ENCODE data around the gene MKNK1. TPM values are rescaled to one million over a fixed set of nuclear protein-coding genes. Genes with fewer than 3 reads are reported as not detected.

The MKNK1 gene
- polyA plus RNA-seq, 1 of the 3 experiments (the other 2 are of a cell fraction): 28.2 TPM

DNA sequence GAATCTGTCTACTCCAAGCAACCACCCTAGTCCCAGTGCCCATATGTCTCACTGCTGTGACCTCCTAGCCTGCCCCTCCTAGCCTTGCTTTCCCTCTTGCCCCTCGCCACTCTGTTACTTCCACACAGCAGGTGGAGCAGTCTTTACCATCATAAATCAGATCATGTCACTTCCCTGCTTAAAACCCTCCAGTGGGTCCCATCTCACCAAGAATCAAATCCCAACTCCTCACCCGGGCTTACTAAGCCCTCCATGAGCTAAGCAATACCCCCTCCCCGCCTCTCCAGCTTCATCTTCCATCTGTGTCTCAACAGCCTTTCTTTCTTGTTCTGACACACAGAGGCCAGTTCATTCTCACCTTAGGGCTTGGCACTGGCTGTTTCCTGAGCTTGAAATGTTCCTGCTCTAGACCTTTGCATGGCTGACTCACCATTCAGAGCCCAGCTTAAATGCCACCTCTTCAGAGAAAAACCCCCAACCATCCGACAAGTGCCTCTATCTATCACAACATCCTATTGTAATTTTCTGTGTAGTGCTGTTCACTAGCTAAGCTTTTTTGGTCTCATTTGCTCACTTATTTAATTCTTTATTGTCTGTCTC is 74.9 kb downstream of the MKNK1 start:
- Histone ChIP-seq H3K4me2 (no peak overlapping the region), H3K27me3 (ENCODE audit: insufficient read depth) (no peaks in the 10 kb centered on the region; the same call in 1 of the 2 replicates), H3K4me1 (ENCODE audit: control insufficient read depth in 1 of 2, insufficient read depth in 2 of 2, low read depth in 1 of 2, low read length in 1 of 2) (no peaks in the 10 kb centered on the region; a peak in 1 of 4 replicates), H3K27ac (ENCODE audit: low read depth in 2 of 2, low read length in 1 of 2) (no peak overlapping the region), H2AFZ (ENCODE audit: low read depth) (no peak overlapping the region), H3K9ac (no peak overlapping the region), H3K4me3 (ENCODE audit: low read depth in 2 of 2, low read length in 1 of 2) (no peak overlapping the region), H3F3A (replicated peaks; ENCODE audit: insufficient read depth) (no peaks in the 10 kb centered on the region), H4K20me1 (ENCODE audit: insufficient read depth) (no peaks in the 10 kb centered on the region), H3K79me2 (ENCODE audit: insufficient read depth) (no peaks in the 10 kb centered on the region), H3K9me2 (no peaks in the 10 kb centered on the region), H3K9me3 (no peaks in the 10 kb centered on the region), H3K36me3 (replicated peaks in 1 of 2; ENCODE audit: control insufficient read depth in 1 of 2, insufficient read depth in 2 of 2, low read length in 1 of 2) (no peaks in the 10 kb centered on the region)
- TF ChIP-seq ELF1 (IDR thresholded peaks at IDR 0.05): no peak
- no peak for TF ChIP-seq TEAD4 (IDR thresholded peaks at IDR 0.05; ENCODE audit: borderline replicate concordance, insufficient read depth)
- no peak for TF ChIP-seq GATA2 (CRISPR knock-in tag; IDR thresholded peaks at IDR 0.05)
- TF ChIP-seq FOXJ3 (CRISPR knock-in tag; IDR thresholded peaks at IDR 0.05): no peak
- TF ChIP-seq EZH2phosphoT487 (IDR thresholded peaks at IDR 0.05; ENCODE audit: borderline replicate concordance, low read depth): no peak
- no peak for TF ChIP-seq NRF1 (IDR thresholded peaks at IDR 0.05; ENCODE audit: low read depth, low read length)
- TF ChIP-seq SIN3A (IDR thresholded peaks at IDR 0.05; ENCODE audit: borderline replicate concordance, low read depth, low read length): no peak
- no peak for TF ChIP-seq POLR2AphosphoS5 (IDR thresholded peaks at IDR 0.05; ENCODE audit: low read depth, low read length)
- TF ChIP-seq SMC3 (IDR thresholded peaks at IDR 0.05; ENCODE audit: low read depth, low read length): no peak
- no peak for TF ChIP-seq FOXM1 (IDR thresholded peaks at IDR 0.05; ENCODE audit: low read depth)
- no peak for TF ChIP-seq MEF2A (IDR thresholded peaks at IDR 0.05; ENCODE audit: borderline replicate concordance, low read depth)
- DNase-seq: no peak
- ChIA-PET CTCF (interaction anchor here (0.7 to 17.9 kb wide), 36 partner anchors 9 to 664 kb away, joined by 3 to 496 read pairs (median 5); partner anchors contain the start of genes DMBX1 and MKNK1), POLR2A (no interaction called here)
- WGBS (ENCODE audit: low lambda C conversion rate): 47% methylated on average over 4 of the region's 4 CpGs

GRCh38 chr1:46528297-46528955 is 75.6 kb downstream of the MKNK1 start:
- WGBS (ENCODE audit: low lambda C conversion rate): 58% methylated on average over 10 of the region's 11 CpGs
- H3K27me3 ChIP-seq (ENCODE audit: insufficient read depth): no peaks in the 10 kb centered on the region; the same call in 1 of the 2 replicates
- no peak overlapping the region for H3K9ac ChIP-seq
- no peak for DNase-seq
- H3K36me3 ChIP-seq (replicated peaks in 1 of 2; ENCODE audit: control insufficient read depth in 1 of 2, insufficient read depth in 2 of 2, low read length in 1 of 2): no peaks in the 10 kb centered on the region
- H3K4me1 ChIP-seq (ENCODE audit: control insufficient read depth in 1 of 2, insufficient read depth in 2 of 2, low read depth in 1 of 2, low read length in 1 of 2): no peaks in the 10 kb centered on the region; a peak in 1 of 4 replicates
- no peaks in the 10 kb centered on the region for H3K9me3 ChIP-seq
- no peak overlapping the region for H2AFZ ChIP-seq (ENCODE audit: low read depth)
- no peak overlapping the region for H3K4me2 ChIP-seq
- ChIA-PET CTCF (interaction anchor here (0.6 to 17.9 kb wide), 44 partner anchors 9 to 664 kb away, joined by 3 to 496 read pairs (median 5); partner anchors contain the start of genes DMBX1 and EFCAB14), POLR2A (no interaction called here)
- H3K79me2 ChIP-seq (ENCODE audit: insufficient read depth): no peaks in the 10 kb centered on the region
- no peak overlapping the region; a peak in 1 of 4 replicates for H3K4me3 ChIP-seq (ENCODE audit: low read depth in 2 of 2, low read length in 1 of 2)
- H4K20me1 ChIP-seq (ENCODE audit: insufficient read depth): no peaks in the 10 kb centered on the region
- TF ChIP-seq, protein P1, sequence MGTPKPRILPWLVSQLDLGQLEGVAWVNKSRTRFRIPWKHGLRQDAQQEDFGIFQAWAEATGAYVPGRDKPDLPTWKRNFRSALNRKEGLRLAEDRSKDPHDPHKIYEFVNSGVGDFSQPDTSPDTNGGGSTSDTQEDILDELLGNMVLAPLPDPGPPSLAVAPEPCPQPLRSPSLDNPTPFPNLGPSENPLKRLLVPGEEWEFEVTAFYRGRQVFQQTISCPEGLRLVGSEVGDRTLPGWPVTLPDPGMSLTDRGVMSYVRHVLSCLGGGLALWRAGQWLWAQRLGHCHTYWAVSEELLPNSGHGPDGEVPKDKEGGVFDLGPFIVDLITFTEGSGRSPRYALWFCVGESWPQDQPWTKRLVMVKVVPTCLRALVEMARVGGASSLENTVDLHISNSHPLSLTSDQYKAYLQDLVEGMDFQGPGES (IDR thresholded peaks at IDR 0.05; ENCODE audit: low read depth, low read length): no peak
- TF ChIP-seq JUND (IDR thresholded peaks at IDR 0.05) (no peak), RAD21 (IDR thresholded peaks at IDR 0.05; ENCODE audit: low read length) (0 out of 2 replicates have a peak, but pooled peaks have one; percentile 5), USF2 (IDR thresholded peaks at IDR 0.05; ENCODE audit: borderline replicate concordance, low read depth, low read length) (no peak), RFX5 (IDR thresholded peaks at IDR 0.05; ENCODE audit: low read length) (no peak)
- no peak overlapping the region for H3K27ac ChIP-seq (ENCODE audit: low read depth in 2 of 2, low read length in 1 of 2)
- no peaks in the 10 kb centered on the region for H3K9me2 ChIP-seq
- no peaks in the 10 kb centered on the region for H3F3A ChIP-seq (replicated peaks; ENCODE audit: insufficient read depth)

Data from SK-N-SH (cell line).